ENCODE measurements around the gene PRRT2.
A peak's percentile ranks its signal among the peaks of the same experiment; 100 is the strongest.
"Not testable (repeated sequence)": the region's sequence is repeated elsewhere in the genome, so short reads cannot be mapped to it uniquely, and the experiment has no call there.

PRRT2 gene

DNA sequence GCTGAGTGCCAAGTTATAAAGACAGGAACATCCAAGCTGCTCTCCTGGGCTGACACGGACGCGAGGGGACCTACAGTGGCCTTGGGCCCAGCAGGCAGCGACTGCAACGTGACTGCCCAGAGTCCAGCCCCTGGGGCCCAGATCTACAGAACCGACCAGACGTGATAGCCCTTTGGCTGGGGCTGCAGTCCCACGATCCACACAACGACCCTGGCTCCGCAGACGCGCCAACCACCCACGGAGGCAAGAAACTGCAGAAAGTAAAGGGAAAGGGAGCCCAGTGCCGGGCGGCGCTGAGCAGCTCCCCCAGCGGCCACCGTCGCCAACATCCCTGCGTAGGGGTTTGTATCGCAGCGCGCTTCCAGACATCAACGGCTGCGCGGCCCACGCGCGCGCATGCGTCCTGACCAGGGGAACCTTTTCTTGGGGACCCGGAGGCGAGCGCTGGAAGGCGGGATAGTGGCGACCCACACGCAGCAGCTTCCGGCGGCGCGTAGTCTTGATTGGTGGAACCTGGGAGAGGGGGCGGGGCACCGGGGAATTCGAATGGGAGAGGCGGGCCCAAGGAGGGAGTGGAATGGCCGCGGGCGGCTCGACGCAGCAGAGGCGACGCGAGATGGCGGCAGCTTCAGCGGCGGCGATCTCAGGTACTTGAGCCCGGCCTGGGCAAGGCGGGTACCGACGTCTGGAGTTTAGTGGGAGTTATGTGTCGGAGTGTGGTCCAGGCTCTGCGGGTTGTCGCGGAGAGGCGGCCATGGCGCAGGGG, 21.6 kb upstream of the PRRT2 start, which contains the start of gene KIF22:
KIF22 (plus strand) TSS at position 569 of the 766 bp plus-strand sequence; CDS start at position 578, 9 bp downstream.
- H3K36me3 ChIP-seq: peaks cover 43% of the 10 kb centered on the region
- peak within 1 kb of the TSS; percentile 91 for H3K4me3 ChIP-seq (ENCODE audit: low read depth, low read length)
- DNase-seq: peak; percentile 99
- TF ChIP-seq CTCF (IDR thresholded peaks at IDR 0.05; ENCODE audit: low read depth, low read length): peak; percentile 89
- H3K27me3 ChIP-seq (ENCODE audit: insufficient read depth, low read depth, severe bottlenecking): no peaks in the 10 kb centered on the region
- peak within 1 kb of the TSS; percentile 97 for H3K27ac ChIP-seq
- H3K9me3 ChIP-seq (ENCODE audit: severe bottlenecking): no peaks in the 10 kb centered on the region

DNA sequence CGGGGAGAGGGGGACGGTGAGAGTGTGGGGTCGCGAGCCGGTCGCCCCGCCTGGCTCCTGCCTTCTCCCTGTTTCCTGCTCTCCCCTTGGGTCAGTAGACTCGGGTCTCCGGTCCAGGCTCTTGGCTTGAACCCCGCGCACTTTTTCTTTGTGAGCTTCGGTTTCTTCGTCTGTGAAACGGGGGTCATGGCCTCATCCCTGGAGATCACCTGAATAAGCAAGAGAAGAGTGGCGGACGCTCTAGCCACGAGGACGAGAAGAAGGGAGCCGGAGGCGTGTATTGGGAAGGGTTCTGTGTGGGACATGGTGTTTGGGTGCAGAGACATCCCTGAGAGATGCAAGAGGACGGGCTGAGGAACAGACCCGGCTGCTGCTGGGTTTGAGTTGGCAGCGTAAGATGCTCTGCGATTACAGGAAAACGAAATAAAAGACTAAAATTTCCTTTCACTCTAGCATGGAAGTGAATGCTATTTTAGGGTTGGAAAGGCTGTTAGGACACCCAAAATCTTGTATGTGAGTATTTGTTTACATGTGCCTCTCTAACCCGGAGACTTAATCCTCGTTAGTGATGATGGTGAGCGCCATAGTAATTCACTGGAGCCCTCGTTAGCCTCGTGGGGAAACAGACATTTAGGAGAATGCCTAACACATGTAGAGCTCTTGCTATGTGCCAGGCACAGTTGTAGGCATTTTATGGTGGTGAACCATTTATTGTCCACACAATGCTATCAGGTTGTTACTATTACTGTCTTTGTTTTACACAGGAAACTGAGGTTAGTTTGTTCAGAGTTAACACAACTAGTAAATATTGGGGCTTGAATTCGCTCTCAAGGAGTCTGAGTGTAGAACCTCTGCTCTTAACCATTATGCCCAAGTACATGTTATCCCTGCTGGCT, 20.8 kb upstream of the PRRT2 start:
- Histone ChIP-seq H3K36me3 (peaks cover 49% of the 10 kb centered on the region), H3K27me3 (ENCODE audit: insufficient read depth, low read depth, severe bottlenecking) (no peaks in the 10 kb centered on the region), H3K4me3 (ENCODE audit: low read depth, low read length) (peak overlapping the region; percentile 91), H3K27ac (peak overlapping the region; percentile 97), H3K9me3 (ENCODE audit: severe bottlenecking) (no peaks in the 10 kb centered on the region)
- TF ChIP-seq CTCF (IDR thresholded peaks at IDR 0.05; ENCODE audit: low read depth, low read length): no peak
- DNase-seq: no peak

GRCh38 chr16:29791845-29792807, 19.9 kb upstream of the PRRT2 start:
- Histone ChIP-seq H3K9me3 (ENCODE audit: severe bottlenecking) (no peaks in the 10 kb centered on the region), H3K4me3 (ENCODE audit: low read depth, low read length) (peak overlapping the region; percentile 91), H3K27ac (peak overlapping the region; percentile 97; the same call in 1 of the 2 replicates), H3K36me3 (peaks cover 57% of the 10 kb centered on the region), H3K27me3 (ENCODE audit: insufficient read depth, low read depth, severe bottlenecking) (no peaks in the 10 kb centered on the region)
- DNase-seq: no peak
- TF ChIP-seq CTCF (IDR thresholded peaks at IDR 0.05; ENCODE audit: low read depth, low read length): no peak

DNA sequence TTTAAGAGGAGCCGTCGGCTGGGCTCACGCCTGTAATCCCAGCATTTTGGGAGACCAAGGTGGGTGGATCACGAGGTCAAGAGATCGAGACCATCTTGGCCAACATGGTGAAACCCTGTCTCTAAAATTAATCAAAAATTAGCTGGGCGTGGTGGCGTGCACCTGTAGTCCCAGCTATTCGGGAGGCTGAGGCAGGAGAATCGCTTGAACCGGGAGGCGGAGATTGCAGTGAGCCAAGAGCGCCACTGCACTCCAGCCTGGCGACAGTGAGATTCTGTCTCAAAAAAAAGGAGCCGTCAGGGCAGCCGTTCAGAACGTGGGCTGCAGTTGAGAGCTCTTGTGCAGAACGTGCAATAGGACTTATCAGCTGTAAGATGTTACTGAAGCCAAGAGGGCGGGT, 18.8 kb upstream of the PRRT2 start:
- not testable (repeated sequence) for DNase-seq; H3K4me3 ChIP-seq (ENCODE audit: low read depth, low read length); H3K27me3 ChIP-seq (ENCODE audit: insufficient read depth, low read depth, severe bottlenecking); H3K9me3 ChIP-seq (ENCODE audit: severe bottlenecking); H3K27ac ChIP-seq
- H3K36me3 ChIP-seq: peaks cover 67% of the 10 kb centered on the region

DNA sequence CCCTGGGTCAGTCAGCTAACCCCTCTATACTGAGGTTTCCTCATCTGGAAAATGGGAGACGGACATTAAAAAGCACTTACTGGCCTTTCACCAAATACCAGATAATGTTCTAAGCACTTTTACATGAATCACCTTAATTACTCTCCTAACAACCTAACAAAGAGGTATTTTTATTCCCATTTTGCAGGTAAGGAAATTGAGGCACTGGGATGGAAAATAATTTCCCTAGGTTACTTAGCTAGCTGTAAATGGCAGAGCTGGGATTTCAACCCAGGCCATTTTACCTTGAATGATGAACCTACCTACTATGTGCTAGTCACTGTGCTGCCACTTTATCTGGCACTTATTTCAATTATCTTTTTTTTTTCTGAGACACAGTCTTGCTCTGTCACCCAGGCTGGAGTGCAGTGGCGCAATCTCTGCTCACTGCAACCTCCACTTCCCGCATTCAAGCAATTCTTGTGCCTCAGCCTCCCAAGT, 17.7 kb upstream of the PRRT2 start:
- Histone ChIP-seq H3K9me3 (ENCODE audit: severe bottlenecking) (no peaks in the 10 kb centered on the region), H3K36me3 (peaks cover 79% of the 10 kb centered on the region), H3K4me3 (ENCODE audit: low read depth, low read length) (no peak overlapping the region), H3K27ac (no peak overlapping the region), H3K27me3 (ENCODE audit: insufficient read depth, low read depth, severe bottlenecking) (no peaks in the 10 kb centered on the region)
- DNase-seq: no peak
- no peak for TF ChIP-seq CTCF (IDR thresholded peaks at IDR 0.05; ENCODE audit: low read depth, low read length)
